Measurements from ENCODE around the gene MARCHF11.

GRCh38 chr5:16090270-16090669 lies 89.3 kb downstream of the MARCHF11 start:
- TF ChIP-seq TAF1 (IDR thresholded peaks at IDR 0.05; ENCODE audit: low read depth, low read length) (no peak), POU2F2 (IDR thresholded peaks at IDR 0.05; ENCODE audit: low read depth, low read length) (no peak), POLR2A (IDR thresholded peaks at IDR 0.05; ENCODE audit: low read depth, low read length) (no peak), PAX5 (IDR thresholded peaks at IDR 0.05; ENCODE audit: insufficient read depth, low read length, severe bottlenecking) (no peak), SPI1 (IDR thresholded peaks at IDR 0.05; ENCODE audit: low read depth, low read length) (no peak)
